OCI-LY1 (cell line): Measurements from ENCODE around the gene SHC4.
"Not testable (repeated sequence)": the region's sequence is repeated elsewhere in the genome, so short reads cannot be mapped to it uniquely, and the experiment has no call there.

Experiments
- H2AFZ ChIP-seq: fragments of 200-600 bp; sonication (generic), shearing (Covaris generic); 2 replicates; pipeline ENCODE4 v1.6.0; 2014; ENCODE audit warnings: antibody characterized with exemption, mild to moderate bottlenecking, low read length
- H3F3A ChIP-seq: fragments of 200-600 bp; sonication (generic), shearing (Covaris generic); 2 replicates; pipeline ENCODE4 v1.6.0; 2014; ENCODE audit warnings: mild to moderate bottlenecking, antibody characterized with exemption, low read length, moderate library complexity; ENCODE audit not compliant: insufficient read depth
- H3K27ac ChIP-seq: fragments of 200-600 bp; sonication (generic); 2 replicates; pipeline ENCODE4 v1.5.1; 2014; ENCODE audit warnings: low read length, mixed run types, mild to moderate bottlenecking, low read depth; ENCODE audit not compliant: poor library complexity, severe bottlenecking
- H3K27me3 ChIP-seq: fragments of 200-600 bp; sonication (generic); 2 replicates; pipeline ENCODE4 v1.6.0; 2014; ENCODE audit warnings: antibody characterized with exemption, mild to moderate bottlenecking, low read length, moderate library complexity; ENCODE audit not compliant: insufficient read depth
- H3K36me3 ChIP-seq: fragments of 200-600 bp; sonication (generic); 2 replicates; pipeline ENCODE4 v1.6.1; 2014; ENCODE audit warnings: mild to moderate bottlenecking, antibody characterized with exemption, low read length, moderate library complexity, mixed read lengths; ENCODE audit not compliant: insufficient read depth
- H3K4me1 ChIP-seq: fragments of 200-600 bp; sonication (generic); 2 replicates; pipeline ENCODE4 v1.5.1; 2014; ENCODE audit warnings: mild to moderate bottlenecking, low read length, moderate library complexity; ENCODE audit not compliant: insufficient read depth, severe bottlenecking
- H3K4me2 ChIP-seq: fragments of 200-600 bp; sonication (generic), shearing (Covaris generic); 2 replicates; pipeline ENCODE4 v1.6.1; 2014; ENCODE audit warnings: low read length
- H3K4me3 ChIP-seq: fragments of 200-600 bp; sonication (generic); 2 replicates; pipeline ENCODE4 v1.5.1; 2014; ENCODE audit warnings: low read length, low read depth, mild to moderate bottlenecking, mixed read lengths; ENCODE audit not compliant: poor library complexity, severe bottlenecking
- H3K79me2 ChIP-seq: fragments of 200-600 bp; shearing (Covaris generic); 2 replicates; pipeline ENCODE4 v1.6.1; 2016; ENCODE audit warnings: mixed run types, low read length, mixed read lengths; ENCODE audit not compliant: insufficient read depth
- H3K9ac ChIP-seq: fragments of 200-600 bp; sonication (generic), shearing (Covaris generic); 2 replicates; pipeline ENCODE4 v1.6.1; 2014; ENCODE audit warnings: mild to moderate bottlenecking, low read length, mixed read lengths
- H3K9me2 ChIP-seq: fragments of 200-600 bp; sonication (generic), shearing (Covaris generic); 2 replicates; pipeline ENCODE4 v1.6.1; 2014; ENCODE audit warnings: low read depth, mild to moderate bottlenecking, low read length, mixed read lengths
- H3K9me3 ChIP-seq: fragments of 200-600 bp; shearing (Covaris generic); 2 replicates; pipeline ENCODE4 v1.6.1; 2014; ENCODE audit warnings: low read length, mixed read lengths
- H4K20me1 ChIP-seq: fragments of 200-600 bp; sonication (generic), shearing (Covaris generic); 2 replicates; pipeline ENCODE4 v1.6.0; 2016; ENCODE audit warnings: mild to moderate bottlenecking, low read length; ENCODE audit not compliant: insufficient read depth
- CTCF ChIP-seq: fragments of 200-600 bp; sonication (generic), shearing (Covaris generic); IDR thresholded peaks from 2 replicates; pipeline ENCODE4 v1.5.1; 2017; ENCODE audit warnings: mild to moderate bottlenecking, antibody characterized with exemption, low read length, moderate library complexity, mixed read lengths
- EZH2 ChIP-seq: fragments of 200-600 bp; sonication (generic), shearing (Covaris generic); IDR thresholded peaks from 2 replicates; pipeline ENCODE4 v1.8.0; 2017; ENCODE audit warnings: borderline replicate concordance, mixed run types, mild to moderate bottlenecking, antibody characterized with exemption, low read length, moderate library complexity, mixed read lengths

The SHC4 gene

GRCh38 chr15:48972750-48973503 is 9.2 kb upstream of the SHC4 start:
- no peak overlapping the region for H3K9ac ChIP-seq
- no peak overlapping the region for H2AFZ ChIP-seq
- no peaks in the 10 kb centered on the region for H3K9me3 ChIP-seq
- no peaks in the 10 kb centered on the region for H3K79me2 ChIP-seq
- no peaks in the 10 kb centered on the region for H3K36me3 ChIP-seq
- no peak overlapping the region for H3K4me3 ChIP-seq
- H3K4me1 ChIP-seq = peaks cover 11% of the 10 kb centered on the region
- no peaks in the 10 kb centered on the region for H3F3A ChIP-seq
- H3K4me2 ChIP-seq = no peak overlapping the region
- no peaks in the 10 kb centered on the region for H3K9me2 ChIP-seq
- no peaks in the 10 kb centered on the region; the same call in 1 of the 2 replicates for H3K27me3 ChIP-seq
- H3K27ac ChIP-seq = no peak overlapping the region
- H4K20me1 ChIP-seq = no peaks in the 10 kb centered on the region
- TF ChIP-seq CTCF = no peak
- no peak for TF ChIP-seq EZH2

- H3K4me3 ChIP-seq, H3K9me3 ChIP-seq, H3K9ac ChIP-seq, H3K27me3 ChIP-seq, H3F3A ChIP-seq, H3K4me1 ChIP-seq, H3K4me2 ChIP-seq, H3K27ac ChIP-seq, H2AFZ ChIP-seq, H3K79me2 ChIP-seq, H3K9me2 ChIP-seq, H4K20me1 ChIP-seq, H3K36me3 ChIP-seq: not testable (repeated sequence)
Measured at GRCh38 chr15:48970926-48971325, 7.2 kb upstream of the SHC4 start.

GRCh38 chr15:48968066-48968465 is 4.3 kb upstream of the SHC4 start:
- Histone ChIP-seq H3K36me3 (no peaks in the 10 kb centered on the region), H3K4me3 (no peak overlapping the region), H3K27ac (no peak overlapping the region), H3K4me1 (no peaks in the 10 kb centered on the region), H4K20me1 (no peaks in the 10 kb centered on the region), H3K9ac (no peak overlapping the region), H3K9me3 (no peaks in the 10 kb centered on the region), H3F3A (no peaks in the 10 kb centered on the region), H3K4me2 (no peak overlapping the region), H3K9me2 (no peaks in the 10 kb centered on the region), H3K79me2 (no peaks in the 10 kb centered on the region), H3K27me3 (no peaks in the 10 kb centered on the region), H2AFZ (no peak overlapping the region)
- TF ChIP-seq CTCF (no peak), EZH2 (no peak)

- Histone ChIP-seq H3K4me1 (no peaks in the 10 kb centered on the region), H3K9me3 (no peaks in the 10 kb centered on the region), H3K79me2 (no peaks in the 10 kb centered on the region), H3K9me2 (no peaks in the 10 kb centered on the region), H3K4me2 (no peak overlapping the region), H3K27ac (no peak overlapping the region), H3K4me3 (no peak overlapping the region), H3K27me3 (no peaks in the 10 kb centered on the region), H2AFZ (no peak overlapping the region), H4K20me1 (no peaks in the 10 kb centered on the region), H3K36me3 (no peaks in the 10 kb centered on the region), H3F3A (no peaks in the 10 kb centered on the region), H3K9ac (no peak overlapping the region)
- TF ChIP-seq EZH2 (no peak), CTCF (no peak)
Measured at GRCh38 chr15:48967336-48967735, 3.6 kb upstream of the SHC4 start.
